HepG2 (cell line): ENCODE measurements around the gene IKZF5. TPM values are rescaled to one million over a fixed set of nuclear protein-coding genes. Genes with fewer than 3 reads are reported as not detected.

Experiments
- ATAC-seq: fragments of 200-7000 bp; cut with Tn5 transposase; 3 replicates; pipeline ENCODE4 v1.9.1; 2020; ENCODE audit warnings: mild to moderate bottlenecking, moderate library complexity
- BruUV-seq: library from RNA; stranded (reverse); fragments of 400-500 nt; replicated peaks from 2 replicates; lab custom pipeline; 2021; lab: Mats Ljungman, UMichigan
- CTCF ChIA-PET: fragments of 300-600 bp; formaldehyde crosslinking; extraction: SDS; loops from one replicate; lab custom pipeline; 2021; ENCODE audit warnings: low total read pairs, inconsistent platforms, low intra/inter-chr PET ratio; lab: Yijun Ruan, JAX
- POLR2A ChIA-PET: fragments of 350-600 bp; sonication (Branson Sonifier 250); formaldehyde crosslinking; loops from one replicate; lab custom pipeline; 2020; ENCODE audit warnings: antibody characterized with exemption, inconsistent platforms; lab: Yijun Ruan, JAX
- DNase-seq: peaks from one replicate; pipeline ENCODE4 v3.0.0-alpha.2; 2015; ENCODE audit warnings: low spot score
- FAIRE-seq: peaks from 3 replicates; lab custom pipeline; 2011; peaks lifted over from hg19 to GRCh38; lab: Jason Lieb, UNC
- H2AFZ ChIP-seq: one replicate; pipeline ENCODE4 v1.6.1; 2011; ENCODE audit warnings: low read length, inconsistent platforms
- H3K27ac ChIP-seq: fragments of 300-600 bp; 3 replicates; pipeline ENCODE4 v1.8.0; 2011; ENCODE audit warnings: mixed run types, mild to moderate bottlenecking, mixed read lengths, low read length, inconsistent platforms; ENCODE audit not compliant: insufficient read depth; ENCODE audit errors: extremely low read length
- H3K27me3 ChIP-seq, 2 experiments: fragments of 200-600 bp in 1 of 2; 2 replicates in 1 of 2; 3 replicates in 1 of 2; pipeline versions ENCODE4 v1.6.0 to v1.8.0; 2011; ENCODE audit warnings: low read length in 2 of 2, mild to moderate bottlenecking in 2 of 2, moderate library complexity in 2 of 2, inconsistent platforms in 1 of 2; ENCODE audit not compliant: insufficient read depth in 2 of 2, control insufficient read depth in 1 of 2
- H3K36me3 ChIP-seq, 2 experiments: fragments of 200-600 bp in 1 of 2; replicated peaks in 1 of 2; 2 replicates in 1 of 2; 3 replicates in 1 of 2; pipeline versions ENCODE4 v1.5.1 to v1.8.0; 2011; ENCODE audit warnings: low read length in 2 of 2, inconsistent platforms in 1 of 2; ENCODE audit not compliant: insufficient read depth in 2 of 2, control insufficient read depth in 1 of 2
- H3K4me1 ChIP-seq: 2 replicates; pipeline ENCODE4 v1.5.1; 2012; ENCODE audit warnings: low read length, inconsistent platforms; ENCODE audit not compliant: insufficient read depth
- H3K4me2 ChIP-seq: 2 replicates; pipeline ENCODE4 v1.6.0; 2011; ENCODE audit warnings: low read depth, low read length, inconsistent platforms
- H3K4me3 ChIP-seq, 3 experiments: fragments of 200-600 bp in 1 of 3; sonication (generic), shearing (Covaris generic) in 1 of 3; replicated peaks in 1 of 3; 2 replicates each; pipeline ENCODE4 v1.5.1; 2011 to 2016; ENCODE audit warnings: low read length in 3 of 3, inconsistent platforms in 2 of 3, low read depth in 2 of 3, mild to moderate bottlenecking in 2 of 3, control low read depth in 1 of 3, mixed read lengths in 1 of 3; ENCODE audit not compliant: insufficient read depth in 1 of 3
- H3K79me2 ChIP-seq: one replicate; pipeline ENCODE4 v1.6.1; 2011; ENCODE audit warnings: low read length, inconsistent platforms; ENCODE audit not compliant: insufficient read depth
- H3K9ac ChIP-seq: 2 replicates; pipeline ENCODE4 v1.6.0; 2011; ENCODE audit warnings: mild to moderate bottlenecking, low read depth, low read length, inconsistent platforms; ENCODE audit not compliant: insufficient read depth
- H3K9me3 ChIP-seq: 2 replicates; pipeline ENCODE4 v1.5.1; 2012; ENCODE audit warnings: mild to moderate bottlenecking, low read length
- H4K20me1 ChIP-seq: 2 replicates; pipeline ENCODE4 v1.6.0; 2011; ENCODE audit warnings: inconsistent platforms, mild to moderate bottlenecking, low read length, moderate library complexity; ENCODE audit not compliant: insufficient read depth
- JARID2 ChIP-seq: sonication (generic); formaldehyde crosslinking; IDR thresholded peaks from 2 replicates; pipeline ENCODE4 v1.8.1; 2023; ENCODE audit warnings: missing genetic modification reagents, inconsistent platforms; ENCODE audit not compliant: insufficient replicate concordance
- NR2C2 ChIP-seq: sonication (generic); formaldehyde crosslinking; IDR thresholded peaks from 2 replicates; pipeline ENCODE4 v1.4.0; 2020; ENCODE audit warnings: missing genetic modification reagents, mild to moderate bottlenecking, moderate library complexity, borderline replicate concordance
- SKI ChIP-seq: fragments of 450-650 bp; IDR thresholded peaks from one replicate; pipeline ENCODE4 v1.6.1; 2018; ENCODE audit warnings: mild to moderate bottlenecking; ENCODE audit not compliant: partially characterized antibody
- ZFP41 ChIP-seq: sonication (generic); formaldehyde crosslinking; IDR thresholded peaks from 2 replicates; pipeline ENCODE4 v1.4.0; 2020; ENCODE audit warnings: mild to moderate bottlenecking, missing genetic modification reagents, borderline replicate concordance
- WGBS: methylation state at CpG from one replicate; pipeline ENCODE4 v1.1.6; 2017; ENCODE audit warnings: low lambda C conversion rate; 5-methylcytosine and 5-hydroxymethylcytosine counted together
- in situ Hi-C: cut with HindIII; loops from 2 replicates; pipeline ENCODE4 v1.10.0; 2017; ENCODE audit warnings: low pct_unique_long_range_greater_than_20kb; ENCODE audit not compliant: extremely low pct_ligation_motif_present
- intact Hi-C: fragments of 100-400 bp; cut with micrococcal nuclease; formaldehyde crosslinking; loops from one replicate; pipeline ENCODE4 v1.10.0; 2022; ENCODE audit not compliant: unreplicated experiment
- polyA plus RNA-seq, 8 experiments: library from polyadenylated mRNA; depleted of rRNA in 3 of 8; stranded (reverse) in 7 of 8; unstranded in 1 of 8; fragments of >200 nt; fragmentation: Illumina TruSeq in 4 of 8; extraction: Trizol in 4 of 8; gene quantifications; 2 replicates each; pipeline versions ENCODE4 v1.2.1 to v1.2.3, GENCODE V29; 2011 to 2016; ENCODE audit warnings: low read depth in 4 of 8, missing spikeins in 1 of 8, mixed read lengths in 1 of 8; ENCODE audit not compliant: insufficient read depth in 1 of 8
- total RNA-seq, 5 experiments: library from RNA; depleted of rRNA; stranded (reverse); fragments of >200 nt; fragmentation: Illumina TruSeq; extraction: Trizol; gene quantifications; 2 replicates each; pipeline ENCODE4 v1.2.3, GENCODE V29; 2016; ENCODE audit warnings: low read depth in 1 of 5
- TF ChIP-seq, protein P1 (sequence below): sonication (generic); formaldehyde crosslinking; IDR thresholded peaks from 2 replicates; pipeline ENCODE4 v1.8.1; 2023; ENCODE audit warnings: mild to moderate bottlenecking, missing genetic modification reagents
- TF ChIP-seq, protein P2 (sequence below): sonication (generic); formaldehyde crosslinking; IDR thresholded peaks from 2 replicates; pipeline ENCODE4 v1.8.1; 2023; ENCODE audit warnings: mild to moderate bottlenecking, missing genetic modification reagents, borderline replicate concordance

IKZF5 gene
- total and polyA plus RNA-seq, 2 of the 13 experiments (the other 11 are each of a cell fraction or from before 2014, with no cell fraction given): 3.7 to 12.0 TPM

DNA sequence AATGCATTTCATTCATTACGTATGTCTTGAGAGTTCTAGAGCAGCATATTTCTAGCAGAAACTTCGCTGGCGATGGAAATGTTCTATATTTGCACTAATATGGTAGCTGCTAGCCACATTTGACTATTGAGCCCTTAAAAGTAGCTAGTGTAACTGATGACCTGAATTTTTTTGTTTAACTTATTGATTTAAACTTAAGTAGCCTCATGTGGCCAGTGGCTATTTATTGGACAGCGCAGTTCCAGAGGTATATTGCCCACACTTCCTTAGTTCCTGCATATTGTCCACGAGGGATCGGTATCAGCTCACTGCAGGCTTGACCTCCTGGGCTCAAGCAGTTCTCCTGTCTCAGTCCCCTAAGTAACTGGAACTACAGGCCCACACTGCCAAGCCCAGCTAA, 24.7 kb downstream of the IKZF5 start:
- Histone ChIP-seq H2AFZ (no peak overlapping the region), H4K20me1 (no peaks in the 10 kb centered on the region), H3K27me3 (no peaks in the 10 kb centered on the region; a peak in 1 of 5 replicates), H3K9me3 (no peaks in the 10 kb centered on the region), H3K4me1 (peaks cover 27% of the 10 kb centered on the region), H3K79me2 (no peaks in the 10 kb centered on the region), H3K9ac (no peak overlapping the region), H3K4me3 (no peak overlapping the region), H3K27ac (no peak overlapping the region), H3K36me3 (peaks cover 1 to 24% of the 10 kb centered on the region in 2 experiments; a peak in 2 of 5 replicates), H3K4me2 (no peak overlapping the region)
- WGBS: 98% methylated on average over 6 of the region's 6 CpGs
- POLR2A ChIA-PET: interaction anchor here (6.4 kb wide), 1 partner anchor 24 kb away, joined by 37 read pairs; the partner anchor contains the start of genes ACADSB and IKZF5
- in situ Hi-C loops: no loop called here
- intact Hi-C loops: no loop called here
- TF ChIP-seq JARID2 (CRISPR knock-in tag): no peak
- TF ChIP-seq, protein P1, sequence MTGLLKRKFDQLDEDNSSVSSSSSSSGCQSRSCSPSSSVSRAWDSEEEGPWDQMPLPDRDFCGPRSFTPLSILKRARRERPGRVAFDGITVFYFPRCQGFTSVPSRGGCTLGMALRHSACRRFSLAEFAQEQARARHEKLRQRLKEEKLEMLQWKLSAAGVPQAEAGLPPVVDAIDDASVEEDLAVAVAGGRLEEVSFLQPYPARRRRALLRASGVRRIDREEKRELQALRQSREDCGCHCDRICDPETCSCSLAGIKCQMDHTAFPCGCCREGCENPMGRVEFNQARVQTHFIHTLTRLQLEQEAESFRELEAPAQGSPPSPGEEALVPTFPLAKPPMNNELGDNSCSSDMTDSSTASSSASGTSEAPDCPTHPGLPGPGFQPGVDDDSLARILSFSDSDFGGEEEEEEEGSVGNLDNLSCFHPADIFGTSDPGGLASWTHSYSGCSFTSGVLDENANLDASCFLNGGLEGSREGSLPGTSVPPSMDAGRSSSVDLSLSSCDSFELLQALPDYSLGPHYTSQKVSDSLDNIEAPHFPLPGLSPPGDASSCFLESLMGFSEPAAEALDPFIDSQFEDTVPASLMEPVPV (CRISPR knock-in tag): no peak
- TF ChIP-seq, protein P2, sequence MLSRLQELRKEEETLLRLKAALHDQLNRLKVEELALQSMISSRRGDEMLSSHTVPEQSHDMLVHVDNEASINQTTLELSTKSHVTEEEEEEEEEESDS: no peak
- TF ChIP-seq NR2C2: no peak
- TF ChIP-seq SKI: no peak
- no peak for TF ChIP-seq ZFP41 (CRISPR knock-in tag)
- FAIRE-seq: no peak
- CTCF ChIA-PET: no interaction called here
- no peak for ATAC-seq
- no peak for DNase-seq
- no TSS peak for BruUV-seq
